Heart left ventricle (tissue), 13 donors: Measurements from ENCODE around the gene SLC35F5.
"Not testable (repeated sequence)": the region's sequence is repeated elsewhere in the genome, so short reads cannot be mapped to it uniquely, and the experiment has no call there.

Source experiments
- POLR2A ChIP-seq, 2 donors: fragments of 450-650 bp; IDR thresholded peaks; one replicate each; pipeline ENCODE4 v1.6.1; 2017; ENCODE audit warnings: antibody characterized with exemption in 2 of 2, mild to moderate bottlenecking in 2 of 2, moderate library complexity in 2 of 2
- TF ChIP-seq, protein P1 (sequence below), 12 donors: fragments of 200-600 bp; sonication (generic) in 4 of 12; IDR thresholded peaks; one replicate each; pipeline versions ENCODE4 v1.5.0 to v1.8.0; 2018 to 2022; ENCODE audit warnings: antibody characterized with exemption in 12 of 12, mild to moderate bottlenecking in 5 of 12
- donor health status: ischemic (EF 13 %, LVEDD 7.1; RV severe dilation, severe dysfunction).
- donor health status: DM: no; HTN: yes; CAD: no.
- donor health status: DM: no; HTN: no; CAD: no.
- donor health status: ischemic (EF 25% LVEDD 6.9; RV normal size, moderate dysfunction).
- donor health status: ischemic (EF 25% LVEDD 5.7; RV mildly dilated, moderate dysfunction).
- donor health status: ischemic (EF 35%, LVEDD 5.7; RV mildly dilated, moderate dysfunction).
- donor health status: nonischemic (EF 11% LVEDD 7.7; RV severe dilation, severe dysfunction).
- donor health status: DM: yes; HTN: yes; CAD: no.
- donor health status: PGD.
- donor health status: ischemic (EF 29% LVEDD 5.4; RV normal size, mild dysfunction).
- donor health status: nonischemic (EF 23%, LVEDD 6.1; RV moderate dilation, normal function).

- TF ChIP-seq, protein P1, sequence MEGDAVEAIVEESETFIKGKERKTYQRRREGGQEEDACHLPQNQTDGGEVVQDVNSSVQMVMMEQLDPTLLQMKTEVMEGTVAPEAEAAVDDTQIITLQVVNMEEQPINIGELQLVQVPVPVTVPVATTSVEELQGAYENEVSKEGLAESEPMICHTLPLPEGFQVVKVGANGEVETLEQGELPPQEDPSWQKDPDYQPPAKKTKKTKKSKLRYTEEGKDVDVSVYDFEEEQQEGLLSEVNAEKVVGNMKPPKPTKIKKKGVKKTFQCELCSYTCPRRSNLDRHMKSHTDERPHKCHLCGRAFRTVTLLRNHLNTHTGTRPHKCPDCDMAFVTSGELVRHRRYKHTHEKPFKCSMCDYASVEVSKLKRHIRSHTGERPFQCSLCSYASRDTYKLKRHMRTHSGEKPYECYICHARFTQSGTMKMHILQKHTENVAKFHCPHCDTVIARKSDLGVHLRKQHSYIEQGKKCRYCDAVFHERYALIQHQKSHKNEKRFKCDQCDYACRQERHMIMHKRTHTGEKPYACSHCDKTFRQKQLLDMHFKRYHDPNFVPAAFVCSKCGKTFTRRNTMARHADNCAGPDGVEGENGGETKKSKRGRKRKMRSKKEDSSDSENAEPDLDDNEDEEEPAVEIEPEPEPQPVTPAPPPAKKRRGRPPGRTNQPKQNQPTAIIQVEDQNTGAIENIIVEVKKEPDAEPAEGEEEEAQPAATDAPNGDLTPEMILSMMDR (IDR thresholded peaks at IDR 0.05), result not testable (repeated sequence)
- TF ChIP-seq POLR2A (IDR thresholded peaks at IDR 0.05), result not testable (repeated sequence)
These were observed 18.2 kb upstream of the SLC35F5 start for GRCh38 chr2:113774616-113775015.
